ENCODE data around the gene ALDH3A1. TPM values are rescaled to one million over a fixed set of nuclear protein-coding genes. Genes with fewer than 3 reads are reported as not detected.

Gene ALDH3A1
- total and polyA plus RNA-seq, 2 of the 4 experiments (the other 2 are of a cell fraction), result not detected

DNA sequence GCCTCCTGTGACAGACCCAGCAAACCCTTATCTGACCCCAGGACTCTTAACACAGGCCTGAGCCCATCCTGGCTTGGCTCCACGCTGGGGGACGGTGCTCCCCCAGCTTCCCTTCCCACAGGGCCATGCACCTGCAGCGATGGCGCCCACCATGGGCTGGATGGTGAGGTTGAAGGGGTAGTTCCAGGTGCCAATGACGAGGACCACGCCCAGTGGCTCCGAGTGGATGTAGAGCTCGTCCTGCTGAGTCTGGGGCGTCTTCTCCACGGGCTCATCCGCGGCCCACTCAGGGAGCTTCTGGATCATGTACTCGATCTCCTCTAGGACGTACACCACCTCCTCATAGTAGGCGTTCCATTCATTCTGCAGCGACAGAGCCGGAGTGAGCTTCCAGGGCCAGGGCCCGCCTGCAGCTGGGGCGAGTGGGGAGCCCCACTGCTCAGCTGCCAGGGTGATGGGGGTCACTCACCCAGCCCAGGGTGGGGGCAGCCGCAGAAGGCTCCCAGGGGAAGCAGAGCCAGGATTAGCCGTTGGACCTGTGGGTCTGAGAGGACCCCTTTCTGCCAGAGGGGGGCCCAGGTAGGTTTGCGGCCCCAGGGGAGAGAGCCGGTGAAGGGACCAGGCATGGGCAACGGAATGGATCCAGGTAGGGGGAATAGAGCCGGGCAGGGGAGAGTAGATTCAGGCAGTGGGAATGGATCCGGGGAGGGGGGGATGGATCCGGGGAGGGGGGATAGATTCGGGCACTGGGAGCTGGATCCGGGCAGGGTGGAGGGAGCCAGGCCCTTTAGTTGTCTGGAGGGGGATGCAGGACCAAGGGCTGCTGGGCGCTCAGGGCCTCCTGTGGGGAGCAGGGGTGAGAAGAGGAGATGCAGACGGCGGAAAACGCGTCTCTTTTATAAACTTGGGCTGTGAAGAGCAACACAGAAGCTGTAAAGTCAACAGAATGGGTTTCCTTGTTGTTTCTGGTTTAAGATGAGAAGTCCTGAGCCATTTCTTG, 4.7 kb downstream of the ALDH3A1 start:
- BruUV-seq (replicated peaks), result no TSS peak
- H3K9me3 ChIP-seq (ENCODE audit: control insufficient read depth, insufficient read depth, low read length), result no peaks in the 10 kb centered on the region
- H3K4me3 ChIP-seq (ENCODE audit: insufficient read depth, low read depth, low read length), result no peak overlapping the region
- H3K4ac ChIP-seq (ENCODE audit: low read depth, low read length), result no peak overlapping the region
- no peak overlapping the region for H4K91ac ChIP-seq (ENCODE audit: insufficient read depth, low read depth, low read length)
- dilution Hi-C loops (cut with HindIII; ENCODE audit: low sequenced_read_pairs, unreplicated experiment) (no loop called here), in situ Hi-C loops (cut with MboI; ENCODE audit: low sequenced_read_pairs) (no loop called here), intact Hi-C loops (cut with micrococcal nuclease) (no loop called here)
- H3K4me2 ChIP-seq (ENCODE audit: low read depth, low read length), result no peak overlapping the region
- H3K9ac ChIP-seq (ENCODE audit: low read depth, low read length), result no peak overlapping the region
- no peak overlapping the region for H3K18ac ChIP-seq (ENCODE audit: low read depth, low read length)
- no peak for ATAC-seq (ENCODE audit: low read depth)
- no peak for DNase-seq
- H3K79me1 ChIP-seq (ENCODE audit: low read depth in 1 of 2, low read length in 2 of 2), result no peaks in the 10 kb centered on the region
- peaks cover 31% of the 10 kb centered on the region for H3K27me3 ChIP-seq (ENCODE audit: control insufficient read depth, insufficient read depth, low read length)
- no peak overlapping the region for H2AK5ac ChIP-seq (ENCODE audit: low read depth, low read length)
- 95% methylated on average over 4 of the region's 34 CpGs; no CpG with 5 or more reads in 1 of the 2 experiments for WGBS, 2 experiments (ENCODE audit: extremely low coverage in 2 of 2, insufficient read length in 1 of 2)
- H3K14ac ChIP-seq (replicated peaks; ENCODE audit: low read depth, low read length), result no peak overlapping the region
- no peak overlapping the region for H2BK15ac ChIP-seq (ENCODE audit: low read depth, low read length)
- no peak overlapping the region for H3K27ac ChIP-seq (ENCODE audit: insufficient read depth, low read length)
- no peak overlapping the region for H2AFZ ChIP-seq (replicated peaks; ENCODE audit: low read length, poor library complexity)
- H3K23ac ChIP-seq (ENCODE audit: low read depth, low read length), result no peak overlapping the region
- no peaks in the 10 kb centered on the region for H4K20me1 ChIP-seq (ENCODE audit: insufficient read depth, low read length)
- POLR2A ChIA-PET (ENCODE audit: unreplicated experiment), result no interaction called here
- CTCF ChIA-PET, result interaction anchor here (0.6 kb wide), 1 partner anchor 10 kb away, joined by 3 read pairs; no protein-coding TSS in a partner anchor
- no peak overlapping the region for H4K8ac ChIP-seq (ENCODE audit: low read depth in 2 of 2, low read length in 2 of 2)
- H4K5ac ChIP-seq (ENCODE audit: low read depth, low read length), result no peak overlapping the region
- no peak overlapping the region for H3K56ac ChIP-seq (ENCODE audit: extremely low read depth, insufficient read depth, low read length)
- no peak overlapping the region for H2BK5ac ChIP-seq (ENCODE audit: low read depth, low read length, poor library complexity, severe bottlenecking)
- H2AK9ac ChIP-seq (replicated peaks; ENCODE audit: low read depth, low read length, poor library complexity), result no peak overlapping the region
- H2BK120ac ChIP-seq (ENCODE audit: low read depth, low read length), result no peak overlapping the region
- no peaks in the 10 kb centered on the region for H3K4me1 ChIP-seq (ENCODE audit: control insufficient read depth, insufficient read depth, low read length)
- H3K9me1 ChIP-seq (ENCODE audit: insufficient read depth, low read length), result no peaks in the 10 kb centered on the region
- no peaks in the 10 kb centered on the region for H3K36me3 ChIP-seq (ENCODE audit: control insufficient read depth, insufficient read depth, low read length)
- no peak overlapping the region for H2BK20ac ChIP-seq (ENCODE audit: low read depth, low read length)
- no peak for TF ChIP-seq RAD21 (IDR thresholded peaks at IDR 0.05; ENCODE audit: low read length)
- TF ChIP-seq, protein P1, sequence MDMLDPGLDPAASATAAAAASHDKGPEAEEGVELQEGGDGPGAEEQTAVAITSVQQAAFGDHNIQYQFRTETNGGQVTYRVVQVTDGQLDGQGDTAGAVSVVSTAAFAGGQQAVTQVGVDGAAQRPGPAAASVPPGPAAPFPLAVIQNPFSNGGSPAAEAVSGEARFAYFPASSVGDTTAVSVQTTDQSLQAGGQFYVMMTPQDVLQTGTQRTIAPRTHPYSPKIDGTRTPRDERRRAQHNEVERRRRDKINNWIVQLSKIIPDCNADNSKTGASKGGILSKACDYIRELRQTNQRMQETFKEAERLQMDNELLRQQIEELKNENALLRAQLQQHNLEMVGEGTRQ (IDR thresholded peaks at IDR 0.05; ENCODE audit: low read depth, low read length), result no peak
- TF ChIP-seq RCOR1 (IDR thresholded peaks at IDR 0.05; ENCODE audit: insufficient replicate concordance, low read length), result no peak
- no peak for TF ChIP-seq POLR2A (IDR thresholded peaks at IDR 0.05; ENCODE audit: low read depth, low read length)
- TF ChIP-seq, protein P2, sequence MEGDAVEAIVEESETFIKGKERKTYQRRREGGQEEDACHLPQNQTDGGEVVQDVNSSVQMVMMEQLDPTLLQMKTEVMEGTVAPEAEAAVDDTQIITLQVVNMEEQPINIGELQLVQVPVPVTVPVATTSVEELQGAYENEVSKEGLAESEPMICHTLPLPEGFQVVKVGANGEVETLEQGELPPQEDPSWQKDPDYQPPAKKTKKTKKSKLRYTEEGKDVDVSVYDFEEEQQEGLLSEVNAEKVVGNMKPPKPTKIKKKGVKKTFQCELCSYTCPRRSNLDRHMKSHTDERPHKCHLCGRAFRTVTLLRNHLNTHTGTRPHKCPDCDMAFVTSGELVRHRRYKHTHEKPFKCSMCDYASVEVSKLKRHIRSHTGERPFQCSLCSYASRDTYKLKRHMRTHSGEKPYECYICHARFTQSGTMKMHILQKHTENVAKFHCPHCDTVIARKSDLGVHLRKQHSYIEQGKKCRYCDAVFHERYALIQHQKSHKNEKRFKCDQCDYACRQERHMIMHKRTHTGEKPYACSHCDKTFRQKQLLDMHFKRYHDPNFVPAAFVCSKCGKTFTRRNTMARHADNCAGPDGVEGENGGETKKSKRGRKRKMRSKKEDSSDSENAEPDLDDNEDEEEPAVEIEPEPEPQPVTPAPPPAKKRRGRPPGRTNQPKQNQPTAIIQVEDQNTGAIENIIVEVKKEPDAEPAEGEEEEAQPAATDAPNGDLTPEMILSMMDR (conservative IDR thresholded peaks at IDR 0.05; ENCODE audit: low read depth, low read length), result no peak
- no peak for TF ChIP-seq MAZ (IDR thresholded peaks at IDR 0.05; ENCODE audit: borderline replicate concordance, low read depth, low read length)
- no peak for TF ChIP-seq MAFK (IDR thresholded peaks at IDR 0.05; ENCODE audit: low read depth, low read length)
- no peak for TF ChIP-seq CHD1 (IDR thresholded peaks at IDR 0.05; ENCODE audit: low read depth, low read length)
- TF ChIP-seq, protein P3, sequence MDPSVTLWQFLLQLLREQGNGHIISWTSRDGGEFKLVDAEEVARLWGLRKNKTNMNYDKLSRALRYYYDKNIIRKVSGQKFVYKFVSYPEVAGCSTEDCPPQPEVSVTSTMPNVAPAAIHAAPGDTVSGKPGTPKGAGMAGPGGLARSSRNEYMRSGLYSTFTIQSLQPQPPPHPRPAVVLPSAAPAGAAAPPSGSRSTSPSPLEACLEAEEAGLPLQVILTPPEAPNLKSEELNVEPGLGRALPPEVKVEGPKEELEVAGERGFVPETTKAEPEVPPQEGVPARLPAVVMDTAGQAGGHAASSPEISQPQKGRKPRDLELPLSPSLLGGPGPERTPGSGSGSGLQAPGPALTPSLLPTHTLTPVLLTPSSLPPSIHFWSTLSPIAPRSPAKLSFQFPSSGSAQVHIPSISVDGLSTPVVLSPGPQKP (IDR thresholded peaks at IDR 0.05; ENCODE audit: borderline replicate concordance, low read depth, low read length), result no peak
- TF ChIP-seq FOS (IDR thresholded peaks at IDR 0.05; ENCODE audit: low read depth, low read length), result no peak
- TF ChIP-seq MXI1 (IDR thresholded peaks at IDR 0.05; ENCODE audit: borderline replicate concordance, low read depth, low read length), result no peak
- no peak for TF ChIP-seq CEBPB (IDR thresholded peaks at IDR 0.05; ENCODE audit: low read depth, low read length)
- TF ChIP-seq SMC3 (IDR thresholded peaks at IDR 0.05; ENCODE audit: low read depth, low read length), result no peak
- TF ChIP-seq NFE2L2 (IDR thresholded peaks at IDR 0.05; ENCODE audit: low read depth, low read length), result no peak
